ENCODE data around the gene ARSA.

Gene ARSA

DNA sequence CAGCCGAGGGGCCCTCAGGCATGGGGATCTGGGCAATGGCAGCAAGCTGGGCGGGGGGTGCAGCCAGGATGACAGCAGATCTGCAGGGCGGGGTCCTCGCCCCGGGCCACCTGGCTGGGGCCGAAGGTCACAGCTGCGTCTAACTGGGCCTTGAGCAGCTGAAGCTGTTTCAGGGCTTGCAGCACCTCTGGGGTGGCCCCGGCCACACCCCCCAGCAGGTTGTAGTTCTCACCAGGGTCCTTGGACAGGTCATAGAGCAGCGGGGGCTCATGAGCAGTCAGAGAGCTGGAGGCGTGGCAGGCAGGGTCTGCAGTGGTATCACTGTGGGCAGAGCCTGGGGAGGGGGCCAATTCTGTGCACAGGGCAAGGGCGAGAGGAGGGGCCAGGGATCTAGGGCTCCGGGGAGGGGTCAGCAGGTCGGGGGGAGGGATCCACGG, 2.8 kb downstream of the ARSA start:
- no peaks in the 10 kb centered on the region for H3K79me2 ChIP-seq (ENCODE audit: insufficient read depth, low read depth)
- H3K4me1 ChIP-seq (ENCODE audit: low read depth, poor library complexity, severe bottlenecking): peaks cover 6% of the 10 kb centered on the region
- H3K27me3 ChIP-seq (ENCODE audit: insufficient read depth, low read depth): no peaks in the 10 kb centered on the region
- TF ChIP-seq CTCF (conservative IDR thresholded peaks at IDR 0.05; ENCODE audit: low read depth, low read length): no peak
- no peaks in the 10 kb centered on the region for H4K20me1 ChIP-seq (ENCODE audit: insufficient read depth)
- no peak overlapping the region for H3K4me3 ChIP-seq (IDR thresholded peaks at IDR 0.05; ENCODE audit: insufficient read depth, low read depth, low read length)
- no peak overlapping the region for H3K4me2 ChIP-seq
- H3K27ac ChIP-seq: no peak overlapping the region
- no peak overlapping the region for H3K9ac ChIP-seq
- H3K36me3 ChIP-seq (ENCODE audit: insufficient read depth): no peaks in the 10 kb centered on the region
- no peak overlapping the region for H2AFZ ChIP-seq (ENCODE audit: low read depth)

DNA sequence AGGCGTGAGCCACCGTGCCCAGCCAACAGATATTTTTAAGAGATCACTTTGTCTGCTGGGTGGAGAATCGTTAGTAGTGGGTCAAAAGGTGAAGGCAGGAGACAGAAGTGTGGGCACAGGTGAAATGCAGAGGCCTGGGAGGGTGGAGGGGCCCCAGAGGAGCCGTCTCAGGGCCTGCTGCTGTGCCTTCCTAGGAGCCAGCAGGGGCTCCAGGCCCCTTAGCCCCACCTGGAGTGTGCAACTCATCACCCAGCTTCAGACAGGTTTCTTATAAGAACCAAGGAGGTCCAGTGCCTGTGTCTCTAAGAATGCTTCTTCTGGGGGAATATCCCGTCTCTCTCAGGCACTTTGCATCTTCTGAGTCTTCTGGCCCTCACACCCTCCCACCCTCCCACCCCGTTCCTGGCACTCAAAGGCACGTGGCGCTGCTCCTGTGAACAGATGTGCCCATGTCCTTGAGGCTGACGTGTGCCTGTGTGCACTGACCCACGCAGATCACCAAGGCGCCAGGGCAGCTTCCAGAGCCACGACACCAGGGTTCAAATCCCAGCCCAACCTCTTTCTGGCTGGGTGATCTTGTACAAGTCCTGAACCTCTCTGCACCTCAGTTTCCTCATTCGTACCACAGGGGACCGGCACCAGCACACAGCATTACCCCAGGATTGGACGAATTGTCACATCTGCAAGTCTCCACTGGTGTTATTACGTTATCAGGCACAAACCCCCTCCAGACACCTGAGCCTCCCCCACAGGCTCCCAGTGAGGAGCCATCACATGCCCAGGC, 3.4 kb downstream of the ARSA start:
- no peaks in the 10 kb centered on the region for H3K79me2 ChIP-seq (ENCODE audit: insufficient read depth, low read depth)
- H3K36me3 ChIP-seq (ENCODE audit: insufficient read depth): no peaks in the 10 kb centered on the region
- no peak for TF ChIP-seq CTCF (conservative IDR thresholded peaks at IDR 0.05; ENCODE audit: low read depth, low read length)
- H3K27me3 ChIP-seq (ENCODE audit: insufficient read depth, low read depth): no peaks in the 10 kb centered on the region
- H3K4me1 ChIP-seq (ENCODE audit: low read depth, poor library complexity, severe bottlenecking): peaks cover 12% of the 10 kb centered on the region
- H3K27ac ChIP-seq: no peak overlapping the region
- no peak overlapping the region for H2AFZ ChIP-seq (ENCODE audit: low read depth)
- no peaks in the 10 kb centered on the region for H4K20me1 ChIP-seq (ENCODE audit: insufficient read depth)
- no peak overlapping the region for H3K9ac ChIP-seq
- H3K4me3 ChIP-seq (IDR thresholded peaks at IDR 0.05; ENCODE audit: insufficient read depth, low read depth, low read length): no peak overlapping the region
- no peak overlapping the region for H3K4me2 ChIP-seq

DNA sequence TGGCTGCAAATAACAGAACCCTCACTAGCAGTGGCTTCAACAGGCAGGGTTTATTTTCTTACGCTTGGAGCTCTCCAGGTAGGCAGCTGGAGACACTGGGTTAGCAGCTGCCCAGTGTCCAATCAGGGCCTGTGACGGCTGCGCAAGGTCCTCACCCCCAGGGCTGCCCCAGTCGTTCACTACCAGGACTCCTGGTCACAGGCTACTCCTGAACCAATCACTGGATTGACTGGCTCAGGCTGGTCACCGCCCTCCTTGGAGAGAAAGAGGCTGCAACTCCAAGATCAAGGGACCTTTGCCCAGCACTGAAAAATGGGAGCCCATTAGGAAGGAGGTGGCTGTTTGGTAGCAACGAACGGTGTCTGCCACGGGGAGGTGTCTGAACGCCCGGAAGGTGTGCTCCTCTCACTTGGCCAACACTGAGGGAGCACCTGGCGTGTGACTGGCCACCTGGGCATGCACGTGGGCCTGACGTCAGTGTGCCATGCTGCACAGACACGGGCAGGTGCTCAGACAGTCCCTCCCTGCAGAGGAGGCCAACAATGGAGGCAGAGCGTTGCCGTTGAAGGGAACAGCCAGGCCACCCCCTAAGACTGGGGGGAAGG, 5.1 kb downstream of the ARSA start:
- Histone ChIP-seq H4K20me1 (ENCODE audit: insufficient read depth) (no peaks in the 10 kb centered on the region), H2AFZ (ENCODE audit: low read depth) (no peak overlapping the region), H3K4me2 (peak overlapping the region; percentile 87; the same call in 1 of the 2 replicates), H3K9ac (no peak overlapping the region), H3K36me3 (ENCODE audit: insufficient read depth) (no peaks in the 10 kb centered on the region), H3K79me2 (ENCODE audit: insufficient read depth, low read depth) (no peaks in the 10 kb centered on the region), H3K27me3 (ENCODE audit: insufficient read depth, low read depth) (no peaks in the 10 kb centered on the region), H3K4me3 (IDR thresholded peaks at IDR 0.05; ENCODE audit: insufficient read depth, low read depth, low read length) (no peak overlapping the region), H3K4me1 (ENCODE audit: low read depth, poor library complexity, severe bottlenecking) (peaks cover 13% of the 10 kb centered on the region), H3K27ac (no peak overlapping the region)
- no peak for TF ChIP-seq CTCF (conservative IDR thresholded peaks at IDR 0.05; ENCODE audit: low read depth, low read length)

- no peaks in the 10 kb centered on the region for H3K36me3 ChIP-seq (ENCODE audit: insufficient read depth)
- H3K27ac ChIP-seq: peak overlapping the region; percentile 53; the same call in 1 of the 2 replicates
- H3K4me1 ChIP-seq (ENCODE audit: low read depth, poor library complexity, severe bottlenecking): peaks cover 13% of the 10 kb centered on the region
- H3K79me2 ChIP-seq (ENCODE audit: insufficient read depth, low read depth): no peaks in the 10 kb centered on the region
- H3K27me3 ChIP-seq (ENCODE audit: insufficient read depth, low read depth): no peaks in the 10 kb centered on the region
- no peaks in the 10 kb centered on the region for H4K20me1 ChIP-seq (ENCODE audit: insufficient read depth)
- H3K4me3 ChIP-seq (IDR thresholded peaks at IDR 0.05; ENCODE audit: insufficient read depth, low read depth, low read length): no peak overlapping the region
- peak overlapping the region; percentile 59; the same call in 1 of the 2 replicates for H3K9ac ChIP-seq
- peak overlapping the region; percentile 67; the same call in 1 of the 2 replicates for H2AFZ ChIP-seq (ENCODE audit: low read depth)
- TF ChIP-seq CTCF (conservative IDR thresholded peaks at IDR 0.05; ENCODE audit: low read depth, low read length): no peak; the same call in none of the 2 replicates
- peak overlapping the region; percentile 87 for H3K4me2 ChIP-seq
These were observed 5.8 kb downstream of the ARSA start for GRCh38 chr22:50621948-50622722.

All from KMS-11 (cell line).